WTC11 (cell line): ENCODE data around the gene ALX4. TPM values are rescaled to one million over a fixed set of nuclear protein-coding genes. Genes with fewer than 3 reads are reported as not detected.

Experiments used
- ATAC-seq: fragments of 200-7000 bp; cut with Tn5 transposase; 2 replicates; pipeline ENCODE4 v1.10.0; 2021; ENCODE audit warnings: mild to moderate bottlenecking, moderate library complexity
- CTCF ChIA-PET: fragments of 300-600 bp; sonication (Branson Sonifier 250); formaldehyde crosslinking; loops from one replicate; lab custom pipeline; 2021; ENCODE audit warnings: antibody characterized with exemption; lab: Charles Lee
- POLR2A ChIA-PET: fragments of 350-600 bp; sonication (Branson Sonifier 250); formaldehyde crosslinking; loops from one replicate; lab custom pipeline; 2021; ENCODE audit warnings: antibody characterized with exemption; lab: Charles Lee
- DNase-seq: peaks from one replicate; pipeline ENCODE4 v3.0.0; 2021; ENCODE audit warnings: low spot score
- H3K27ac Mint-ChIP-seq: 2 replicates; pipeline ENCODE4 v1.8.0; 2021; ENCODE audit warnings: mixed read lengths
- H3K27me3 Mint-ChIP-seq: 2 replicates; pipeline ENCODE4 v1.8.0; 2021; ENCODE audit warnings: low read depth, mild to moderate bottlenecking, moderate library complexity, mixed read lengths
- H3K36me3 Mint-ChIP-seq: 2 replicates; pipeline ENCODE4 v1.8.0; 2021; ENCODE audit warnings: mixed read lengths
- H3K4me1 Mint-ChIP-seq: 2 replicates; pipeline ENCODE4 v1.8.0; 2022; ENCODE audit warnings: mixed read lengths
- H3K4me3 Mint-ChIP-seq: 2 replicates; pipeline ENCODE4 v1.8.0; 2021; ENCODE audit warnings: mild to moderate bottlenecking, moderate library complexity, mixed read lengths
- H3K9me3 Mint-ChIP-seq: 2 replicates; pipeline ENCODE4 v1.8.0; 2021; ENCODE audit warnings: mixed read lengths
- CREB1 ChIP-seq: sonication (generic); formaldehyde crosslinking; IDR thresholded peaks from 2 replicates; pipeline ENCODE4 v1.8.0; 2023; ENCODE audit warnings: mild to moderate bottlenecking, missing genetic modification reagents
- ELF4 ChIP-seq: sonication (generic); formaldehyde crosslinking; IDR thresholded peaks from 2 replicates; pipeline ENCODE4 v1.8.1; 2022; ENCODE audit warnings: low read depth, mild to moderate bottlenecking, moderate library complexity, missing genetic modification reagents
- ETV6 ChIP-seq: sonication (generic); formaldehyde crosslinking; IDR thresholded peaks from 2 replicates; pipeline ENCODE4 v1.8.1; 2022; ENCODE audit warnings: mild to moderate bottlenecking, missing genetic modification reagents
- FOXJ3 ChIP-seq: sonication (generic); formaldehyde crosslinking; IDR thresholded peaks from 2 replicates; pipeline ENCODE4 v1.9.0; 2021; ENCODE audit warnings: missing genetic modification reagents, mild to moderate bottlenecking, borderline replicate concordance
- FOXK1 ChIP-seq: sonication (generic); formaldehyde crosslinking; IDR thresholded peaks from 2 replicates; pipeline ENCODE4 v1.8.0; 2022; ENCODE audit warnings: mild to moderate bottlenecking, moderate library complexity, missing genetic modification reagents
- GTF2I ChIP-seq: fragments of 250-450 bp; sonication (Bioruptor Pico); conservative IDR thresholded peaks from 2 replicates; pipeline ENCODE4 v1.4.0; 2021; ENCODE audit warnings: mild to moderate bottlenecking
- HMGA2 ChIP-seq: fragments of 250-450 bp; sonication (Bioruptor Pico); IDR thresholded peaks from 2 replicates; pipeline ENCODE4 v1.4.0; 2021; ENCODE audit warnings: mild to moderate bottlenecking, moderate library complexity
- IRF2 ChIP-seq: sonication (generic); formaldehyde crosslinking; IDR thresholded peaks from 2 replicates; pipeline ENCODE4 v1.8.0; 2022; ENCODE audit warnings: low read depth, missing genetic modification reagents, borderline replicate concordance
- KAT7 ChIP-seq: sonication (generic); formaldehyde crosslinking; IDR thresholded peaks from 2 replicates; pipeline ENCODE4 v1.8.1; 2023; ENCODE audit warnings: missing genetic modification reagents, mild to moderate bottlenecking, borderline replicate concordance
- OVOL2 ChIP-seq: fragments of 250-450 bp; sonication (Bioruptor Pico); IDR thresholded peaks from 2 replicates; pipeline ENCODE4 v1.9.0; 2021; ENCODE audit warnings: mild to moderate bottlenecking, borderline replicate concordance
- SMAD4 ChIP-seq: sonication (generic); formaldehyde crosslinking; IDR thresholded peaks from 2 replicates; pipeline ENCODE4 v1.8.0; 2022; ENCODE audit warnings: mild to moderate bottlenecking, missing genetic modification reagents
- TCF7 ChIP-seq: sonication (generic); formaldehyde crosslinking; IDR thresholded peaks from 2 replicates; pipeline ENCODE4 v1.8.0; 2022; ENCODE audit warnings: mild to moderate bottlenecking, low read depth, missing genetic modification reagents, moderate library complexity
- TEAD1 ChIP-seq: sonication (generic); formaldehyde crosslinking; IDR thresholded peaks from 2 replicates; pipeline ENCODE4 v1.8.0; 2022; ENCODE audit warnings: mild to moderate bottlenecking, missing genetic modification reagents
- ZNF138 ChIP-seq: sonication (generic); formaldehyde crosslinking; conservative IDR thresholded peaks from 2 replicates; pipeline ENCODE4 v1.8.1; 2022; ENCODE audit warnings: mild to moderate bottlenecking, moderate library complexity, missing genetic modification reagents
- ZNF219 ChIP-seq: sonication (generic); formaldehyde crosslinking; IDR thresholded peaks from 2 replicates; pipeline ENCODE4 v1.8.0; 2023; ENCODE audit warnings: missing genetic modification reagents, mild to moderate bottlenecking, borderline replicate concordance
- ZNF396 ChIP-seq: fragments of 250-450 bp; sonication (Bioruptor Pico); IDR thresholded peaks from 2 replicates; pipeline ENCODE4 v1.8.0; 2021; ENCODE audit warnings: mild to moderate bottlenecking, moderate library complexity, borderline replicate concordance
- ZNF671 ChIP-seq: fragments of 250-450 bp; sonication (Bioruptor Pico); IDR thresholded peaks from 2 replicates; pipeline ENCODE4 v1.8.0; 2021; ENCODE audit warnings: mild to moderate bottlenecking
- total RNA-seq: library from RNA; stranded (reverse); gene quantifications from 3 replicates; pipeline ENCODE4 v1.2.3, GENCODE V29; 2021
- TF ChIP-seq, protein P1 (sequence below): sonication (generic); formaldehyde crosslinking; IDR thresholded peaks from 2 replicates; pipeline ENCODE4 v1.8.1; 2023; ENCODE audit warnings: mild to moderate bottlenecking, missing genetic modification reagents
- TF ChIP-seq, protein P2 (sequence below): fragments of 250-450 bp; sonication (Bioruptor Pico); IDR thresholded peaks from 2 replicates; pipeline ENCODE4 v1.8.0; 2021; ENCODE audit warnings: mild to moderate bottlenecking
- TF ChIP-seq, protein P3 (sequence below): fragments of 250-450 bp; sonication (Bioruptor Pico); IDR thresholded peaks from 2 replicates; pipeline ENCODE4 v1.9.0; 2021; ENCODE audit warnings: mild to moderate bottlenecking, borderline replicate concordance
- TF ChIP-seq, protein P4 (sequence below): sonication (generic); formaldehyde crosslinking; IDR thresholded peaks from 2 replicates; pipeline ENCODE4 v1.8.1; 2022; ENCODE audit warnings: mild to moderate bottlenecking, missing genetic modification reagents, moderate library complexity, borderline replicate concordance
- TF ChIP-seq, protein P5 (sequence below): sonication (generic); formaldehyde crosslinking; IDR thresholded peaks from 2 replicates; pipeline ENCODE4 v1.8.1; 2022; ENCODE audit warnings: low read depth, missing genetic modification reagents, borderline replicate concordance
- TF ChIP-seq, protein P6 (sequence below): sonication (generic); formaldehyde crosslinking; IDR thresholded peaks from 2 replicates; pipeline ENCODE4 v1.8.0; 2022; ENCODE audit warnings: mild to moderate bottlenecking, missing genetic modification reagents

The ALX4 gene
- total RNA-seq, 1 experiment from 2014 or later = not detected

DNA sequence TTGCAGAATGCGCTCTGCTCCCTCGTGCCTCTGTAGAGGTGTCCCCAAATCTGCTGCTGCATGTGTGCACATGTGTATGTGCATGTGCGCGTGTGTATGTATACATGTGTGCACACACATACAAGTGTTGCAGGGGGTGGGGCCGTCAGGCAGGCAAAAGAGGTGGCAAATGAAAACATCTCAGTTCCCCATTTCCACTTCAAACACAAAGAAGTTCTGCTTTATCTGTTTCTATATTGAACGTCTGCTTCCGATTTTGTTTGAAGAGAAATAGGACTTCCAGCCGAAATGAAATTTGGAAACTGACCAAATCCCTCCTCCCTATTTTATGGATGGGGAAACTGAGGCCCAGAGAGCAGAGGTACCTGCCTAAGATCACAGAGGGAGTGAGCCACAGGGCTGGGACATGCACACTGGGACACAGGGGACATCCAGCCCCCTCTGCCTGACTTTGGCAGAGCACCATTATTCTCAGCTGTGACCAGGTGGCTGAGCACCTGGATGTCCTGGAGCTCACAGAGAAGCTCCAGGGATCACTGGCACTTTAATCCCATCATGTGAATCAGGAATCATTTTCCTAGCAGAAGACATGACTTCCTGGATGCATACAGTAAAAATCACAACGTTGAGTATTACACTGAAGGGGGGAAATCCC is 41.2 kb upstream of the ALX4 start:
- no peak overlapping the region for H3K4me3 Mint-ChIP-seq
- H3K27ac Mint-ChIP-seq = no peak overlapping the region
- peaks cover 3% of the 10 kb centered on the region; the same call in 1 of the 2 replicates for H3K4me1 Mint-ChIP-seq
- ATAC-seq (no peak), DNase-seq (no peak)
- ChIA-PET CTCF (no interaction called here), POLR2A (no interaction called here)
- no peaks in the 10 kb centered on the region for H3K9me3 Mint-ChIP-seq
- TF ChIP-seq, protein P1, sequence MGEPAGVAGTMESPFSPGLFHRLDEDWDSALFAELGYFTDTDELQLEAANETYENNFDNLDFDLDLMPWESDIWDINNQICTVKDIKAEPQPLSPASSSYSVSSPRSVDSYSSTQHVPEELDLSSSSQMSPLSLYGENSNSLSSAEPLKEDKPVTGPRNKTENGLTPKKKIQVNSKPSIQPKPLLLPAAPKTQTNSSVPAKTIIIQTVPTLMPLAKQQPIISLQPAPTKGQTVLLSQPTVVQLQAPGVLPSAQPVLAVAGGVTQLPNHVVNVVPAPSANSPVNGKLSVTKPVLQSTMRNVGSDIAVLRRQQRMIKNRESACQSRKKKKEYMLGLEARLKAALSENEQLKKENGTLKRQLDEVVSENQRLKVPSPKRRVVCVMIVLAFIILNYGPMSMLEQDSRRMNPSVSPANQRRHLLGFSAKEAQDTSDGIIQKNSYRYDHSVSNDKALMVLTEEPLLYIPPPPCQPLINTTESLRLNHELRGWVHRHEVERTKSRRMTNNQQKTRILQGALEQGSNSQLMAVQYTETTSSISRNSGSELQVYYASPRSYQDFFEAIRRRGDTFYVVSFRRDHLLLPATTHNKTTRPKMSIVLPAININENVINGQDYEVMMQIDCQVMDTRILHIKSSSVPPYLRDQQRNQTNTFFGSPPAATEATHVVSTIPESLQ (CRISPR knock-in tag) = no peak
- TF ChIP-seq, protein P2, sequence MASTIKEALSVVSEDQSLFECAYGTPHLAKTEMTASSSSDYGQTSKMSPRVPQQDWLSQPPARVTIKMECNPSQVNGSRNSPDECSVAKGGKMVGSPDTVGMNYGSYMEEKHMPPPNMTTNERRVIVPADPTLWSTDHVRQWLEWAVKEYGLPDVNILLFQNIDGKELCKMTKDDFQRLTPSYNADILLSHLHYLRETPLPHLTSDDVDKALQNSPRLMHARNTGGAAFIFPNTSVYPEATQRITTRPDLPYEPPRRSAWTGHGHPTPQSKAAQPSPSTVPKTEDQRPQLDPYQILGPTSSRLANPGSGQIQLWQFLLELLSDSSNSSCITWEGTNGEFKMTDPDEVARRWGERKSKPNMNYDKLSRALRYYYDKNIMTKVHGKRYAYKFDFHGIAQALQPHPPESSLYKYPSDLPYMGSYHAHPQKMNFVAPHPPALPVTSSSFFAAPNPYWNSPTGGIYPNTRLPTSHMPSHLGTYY (CRISPR knock-in tag) = no peak
- TF ChIP-seq GTF2I (CRISPR knock-in tag) (no peak), FOXK1 (CRISPR knock-in tag) (no peak), TEAD1 (no peak)
- TF ChIP-seq, protein P3, sequence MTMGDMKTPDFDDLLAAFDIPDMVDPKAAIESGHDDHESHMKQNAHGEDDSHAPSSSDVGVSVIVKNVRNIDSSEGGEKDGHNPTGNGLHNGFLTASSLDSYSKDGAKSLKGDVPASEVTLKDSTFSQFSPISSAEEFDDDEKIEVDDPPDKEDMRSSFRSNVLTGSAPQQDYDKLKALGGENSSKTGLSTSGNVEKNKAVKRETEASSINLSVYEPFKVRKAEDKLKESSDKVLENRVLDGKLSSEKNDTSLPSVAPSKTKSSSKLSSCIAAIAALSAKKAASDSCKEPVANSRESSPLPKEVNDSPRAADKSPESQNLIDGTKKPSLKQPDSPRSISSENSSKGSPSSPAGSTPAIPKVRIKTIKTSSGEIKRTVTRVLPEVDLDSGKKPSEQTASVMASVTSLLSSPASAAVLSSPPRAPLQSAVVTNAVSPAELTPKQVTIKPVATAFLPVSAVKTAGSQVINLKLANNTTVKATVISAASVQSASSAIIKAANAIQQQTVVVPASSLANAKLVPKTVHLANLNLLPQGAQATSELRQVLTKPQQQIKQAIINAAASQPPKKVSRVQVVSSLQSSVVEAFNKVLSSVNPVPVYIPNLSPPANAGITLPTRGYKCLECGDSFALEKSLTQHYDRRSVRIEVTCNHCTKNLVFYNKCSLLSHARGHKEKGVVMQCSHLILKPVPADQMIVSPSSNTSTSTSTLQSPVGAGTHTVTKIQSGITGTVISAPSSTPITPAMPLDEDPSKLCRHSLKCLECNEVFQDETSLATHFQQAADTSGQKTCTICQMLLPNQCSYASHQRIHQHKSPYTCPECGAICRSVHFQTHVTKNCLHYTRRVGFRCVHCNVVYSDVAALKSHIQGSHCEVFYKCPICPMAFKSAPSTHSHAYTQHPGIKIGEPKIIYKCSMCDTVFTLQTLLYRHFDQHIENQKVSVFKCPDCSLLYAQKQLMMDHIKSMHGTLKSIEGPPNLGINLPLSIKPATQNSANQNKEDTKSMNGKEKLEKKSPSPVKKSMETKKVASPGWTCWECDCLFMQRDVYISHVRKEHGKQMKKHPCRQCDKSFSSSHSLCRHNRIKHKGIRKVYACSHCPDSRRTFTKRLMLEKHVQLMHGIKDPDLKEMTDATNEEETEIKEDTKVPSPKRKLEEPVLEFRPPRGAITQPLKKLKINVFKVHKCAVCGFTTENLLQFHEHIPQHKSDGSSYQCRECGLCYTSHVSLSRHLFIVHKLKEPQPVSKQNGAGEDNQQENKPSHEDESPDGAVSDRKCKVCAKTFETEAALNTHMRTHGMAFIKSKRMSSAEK (CRISPR knock-in tag) = no peak
- TF ChIP-seq, protein P4, sequence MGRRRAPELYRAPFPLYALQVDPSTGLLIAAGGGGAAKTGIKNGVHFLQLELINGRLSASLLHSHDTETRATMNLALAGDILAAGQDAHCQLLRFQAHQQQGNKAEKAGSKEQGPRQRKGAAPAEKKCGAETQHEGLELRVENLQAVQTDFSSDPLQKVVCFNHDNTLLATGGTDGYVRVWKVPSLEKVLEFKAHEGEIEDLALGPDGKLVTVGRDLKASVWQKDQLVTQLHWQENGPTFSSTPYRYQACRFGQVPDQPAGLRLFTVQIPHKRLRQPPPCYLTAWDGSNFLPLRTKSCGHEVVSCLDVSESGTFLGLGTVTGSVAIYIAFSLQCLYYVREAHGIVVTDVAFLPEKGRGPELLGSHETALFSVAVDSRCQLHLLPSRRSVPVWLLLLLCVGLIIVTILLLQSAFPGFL (CRISPR knock-in tag) = no peak
- H3K27me3 Mint-ChIP-seq = no peaks in the 10 kb centered on the region; the same call in none of the 2 replicates
- no peaks in the 10 kb centered on the region for H3K36me3 Mint-ChIP-seq

DNA sequence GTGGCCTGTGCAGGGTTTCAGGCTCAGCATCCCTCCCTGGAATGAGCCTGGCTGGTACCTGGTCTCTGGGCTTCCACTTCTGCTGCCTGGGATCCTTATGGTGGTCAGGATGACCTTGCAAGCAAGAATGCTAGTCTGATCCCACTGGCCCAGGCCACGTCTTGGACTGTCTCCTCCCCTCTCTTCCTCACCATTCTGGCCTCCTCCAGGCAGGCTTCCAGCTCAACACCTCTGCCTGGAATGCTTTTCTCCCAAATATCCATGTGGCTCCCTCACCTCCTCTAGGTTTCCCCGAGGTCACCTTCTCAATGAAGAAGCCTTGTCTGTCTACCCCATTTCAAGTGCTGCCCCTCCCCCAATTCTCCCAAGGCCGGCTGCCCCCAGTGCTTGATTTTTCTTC is 39.4 kb upstream of the ALX4 start:
- peaks cover 3% of the 10 kb centered on the region; the same call in 1 of the 2 replicates for H3K4me1 Mint-ChIP-seq
- no peaks in the 10 kb centered on the region; the same call in none of the 2 replicates for H3K27me3 Mint-ChIP-seq
- H3K9me3 Mint-ChIP-seq = no peaks in the 10 kb centered on the region
- H3K36me3 Mint-ChIP-seq = no peaks in the 10 kb centered on the region
- DNase-seq = no peak
- no peak overlapping the region for H3K4me3 Mint-ChIP-seq
- H3K27ac Mint-ChIP-seq = no peak overlapping the region
- ChIA-PET CTCF (no interaction called here), POLR2A (no interaction called here)
- TF ChIP-seq, protein P5, sequence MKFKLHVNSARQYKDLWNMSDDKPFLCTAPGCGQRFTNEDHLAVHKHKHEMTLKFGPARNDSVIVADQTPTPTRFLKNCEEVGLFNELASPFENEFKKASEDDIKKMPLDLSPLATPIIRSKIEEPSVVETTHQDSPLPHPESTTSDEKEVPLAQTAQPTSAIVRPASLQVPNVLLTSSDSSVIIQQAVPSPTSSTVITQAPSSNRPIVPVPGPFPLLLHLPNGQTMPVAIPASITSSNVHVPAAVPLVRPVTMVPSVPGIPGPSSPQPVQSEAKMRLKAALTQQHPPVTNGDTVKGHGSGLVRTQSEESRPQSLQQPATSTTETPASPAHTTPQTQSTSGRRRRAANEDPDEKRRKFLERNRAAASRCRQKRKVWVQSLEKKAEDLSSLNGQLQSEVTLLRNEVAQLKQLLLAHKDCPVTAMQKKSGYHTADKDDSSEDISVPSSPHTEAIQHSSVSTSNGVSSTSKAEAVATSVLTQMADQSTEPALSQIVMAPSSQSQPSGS = no peak
- TF ChIP-seq CREB1 (no peak), FOXK1 (CRISPR knock-in tag) (no peak), IRF2 (CRISPR knock-in tag) (no peak), ZNF138 (CRISPR knock-in tag) (no peak), OVOL2 (CRISPR knock-in tag) (no peak), ETV6 (no peak), HMGA2 (CRISPR knock-in tag) (no peak), KAT7 (CRISPR knock-in tag) (no peak), SMAD4 (CRISPR knock-in tag) (no peak), ZNF671 (no peak), ZNF396 (CRISPR knock-in tag) (no peak), TCF7 (CRISPR knock-in tag) (no peak), FOXJ3 (CRISPR knock-in tag) (no peak), ELF4 (no peak), ZNF219 (CRISPR knock-in tag) (no peak)
- TF ChIP-seq, protein P6, sequence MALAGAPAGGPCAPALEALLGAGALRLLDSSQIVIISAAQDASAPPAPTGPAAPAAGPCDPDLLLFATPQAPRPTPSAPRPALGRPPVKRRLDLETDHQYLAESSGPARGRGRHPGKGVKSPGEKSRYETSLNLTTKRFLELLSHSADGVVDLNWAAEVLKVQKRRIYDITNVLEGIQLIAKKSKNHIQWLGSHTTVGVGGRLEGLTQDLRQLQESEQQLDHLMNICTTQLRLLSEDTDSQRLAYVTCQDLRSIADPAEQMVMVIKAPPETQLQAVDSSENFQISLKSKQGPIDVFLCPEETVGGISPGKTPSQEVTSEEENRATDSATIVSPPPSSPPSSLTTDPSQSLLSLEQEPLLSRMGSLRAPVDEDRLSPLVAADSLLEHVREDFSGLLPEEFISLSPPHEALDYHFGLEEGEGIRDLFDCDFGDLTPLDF (CRISPR knock-in tag) = no peak
- no peak for ATAC-seq
